Smooth muscle cell (in vitro differentiated cells): ENCODE data around the gene GCK. TPM values are rescaled to one million over a fixed set of nuclear protein-coding genes. Genes with fewer than 3 reads are reported as not detected.

Experiments used
- DNase-seq: peaks from one replicate; lab custom pipeline; 2025; ENCODE audit not compliant: unreplicated experiment; lab: John Stamatoyannopoulos, UW
- H2AFZ ChIP-seq: fragments of 200-600 bp; sonication (generic); 2 replicates; pipeline ENCODE4 v1.6.0; 2016; ENCODE audit warnings: antibody characterized with exemption, low read depth, mild to moderate bottlenecking
- H3F3A ChIP-seq: fragments of 200-600 bp; sonication (generic); 2 replicates; pipeline ENCODE4 v1.6.0; 2017; ENCODE audit warnings: antibody characterized with exemption, low read depth
- H3K27ac ChIP-seq: fragments of 200-600 bp; sonication (generic); 2 replicates; pipeline ENCODE4 v1.5.1; 2016; ENCODE audit warnings: low read depth, mild to moderate bottlenecking
- H3K27me3 ChIP-seq: fragments of 200-600 bp; sonication (generic); 2 replicates; pipeline ENCODE4 v1.6.1; 2016; ENCODE audit warnings: low read depth, mild to moderate bottlenecking
- H3K36me3 ChIP-seq: fragments of 200-600 bp; sonication (generic); 2 replicates; pipeline ENCODE4 v1.5.1; 2016; ENCODE audit warnings: low read depth
- H3K4me1 ChIP-seq: fragments of 200-600 bp; sonication (generic); 2 replicates; pipeline ENCODE4 v1.5.1; 2016; ENCODE audit warnings: low read depth
- H3K4me2 ChIP-seq: fragments of 200-600 bp; sonication (generic); 2 replicates; pipeline ENCODE4 v1.6.0; 2016; ENCODE audit warnings: mild to moderate bottlenecking
- H3K4me3 ChIP-seq: fragments of 200-600 bp; sonication (generic); 2 replicates; pipeline ENCODE4 v1.5.1; 2016; ENCODE audit warnings: mild to moderate bottlenecking
- H3K79me2 ChIP-seq: fragments of 200-600 bp; sonication (generic); 2 replicates; pipeline ENCODE4 v1.6.0; 2016; ENCODE audit warnings: low read depth, mild to moderate bottlenecking
- H3K9ac ChIP-seq: fragments of 200-600 bp; sonication (generic); 2 replicates; pipeline ENCODE4 v1.6.0; 2016; ENCODE audit warnings: low read depth
- H3K9me3 ChIP-seq: fragments of 200-600 bp; sonication (generic); replicated peaks from 2 replicates; pipeline ENCODE4 v1.5.1; 2016; ENCODE audit warnings: low read depth
- H4K20me1 ChIP-seq: fragments of 200-600 bp; sonication (generic); 2 replicates; pipeline ENCODE4 v1.6.0; 2016; ENCODE audit warnings: low read depth
- WGBS: methylation state at CpG from one replicate; pipeline ENCODE4 v1.1.7; 2016; ENCODE audit warnings: low lambda C conversion rate; 5-methylcytosine and 5-hydroxymethylcytosine counted together
- polyA plus RNA-seq: library from polyadenylated mRNA; unstranded; fragments of >200 nt; fragmentation: Nextera tagmentation; extraction: Ambion mirVana; gene quantifications from 2 replicates; pipeline ENCODE4 v1.2.1, GENCODE V29; 2016
- total RNA-seq: library from RNA; depleted of rRNA; stranded (reverse); fragments of >200 nt; gene quantifications from 2 replicates; pipeline ENCODE4 v1.2.3, GENCODE V29; 2014
- TF ChIP-seq, protein P1 (sequence below): fragments of 200-600 bp; sonication (generic); IDR thresholded peaks from 2 replicates; pipeline ENCODE4 v1.5.1; 2017; ENCODE audit warnings: borderline replicate concordance, mild to moderate bottlenecking, antibody characterized with exemption; ENCODE audit not compliant: insufficient read depth, poor library complexity, severe bottlenecking

Gene GCK
- total and polyA plus RNA-seq, 2 experiments from 2014 or later, result 1.6 to 5.5 TPM

GRCh38 chr7:44186736-44187135 is 2.5 kb downstream of the GCK start:
- Histone ChIP-seq H3K27me3 (no peaks in the 10 kb centered on the region), H3K4me1 (peaks cover 14% of the 10 kb centered on the region), H3K27ac (no peak overlapping the region), H3K79me2 (no peaks in the 10 kb centered on the region), H3K9me3 (no peaks in the 10 kb centered on the region), H3F3A (no peaks in the 10 kb centered on the region), H3K9ac (no peak overlapping the region), H2AFZ (no peak overlapping the region), H4K20me1 (no peaks in the 10 kb centered on the region), H3K4me2 (no peak overlapping the region), H3K4me3 (no peak overlapping the region), H3K36me3 (no peaks in the 10 kb centered on the region)
- WGBS, result 91% methylated on average over 5 of the region's 5 CpGs
- TF ChIP-seq, protein P1, sequence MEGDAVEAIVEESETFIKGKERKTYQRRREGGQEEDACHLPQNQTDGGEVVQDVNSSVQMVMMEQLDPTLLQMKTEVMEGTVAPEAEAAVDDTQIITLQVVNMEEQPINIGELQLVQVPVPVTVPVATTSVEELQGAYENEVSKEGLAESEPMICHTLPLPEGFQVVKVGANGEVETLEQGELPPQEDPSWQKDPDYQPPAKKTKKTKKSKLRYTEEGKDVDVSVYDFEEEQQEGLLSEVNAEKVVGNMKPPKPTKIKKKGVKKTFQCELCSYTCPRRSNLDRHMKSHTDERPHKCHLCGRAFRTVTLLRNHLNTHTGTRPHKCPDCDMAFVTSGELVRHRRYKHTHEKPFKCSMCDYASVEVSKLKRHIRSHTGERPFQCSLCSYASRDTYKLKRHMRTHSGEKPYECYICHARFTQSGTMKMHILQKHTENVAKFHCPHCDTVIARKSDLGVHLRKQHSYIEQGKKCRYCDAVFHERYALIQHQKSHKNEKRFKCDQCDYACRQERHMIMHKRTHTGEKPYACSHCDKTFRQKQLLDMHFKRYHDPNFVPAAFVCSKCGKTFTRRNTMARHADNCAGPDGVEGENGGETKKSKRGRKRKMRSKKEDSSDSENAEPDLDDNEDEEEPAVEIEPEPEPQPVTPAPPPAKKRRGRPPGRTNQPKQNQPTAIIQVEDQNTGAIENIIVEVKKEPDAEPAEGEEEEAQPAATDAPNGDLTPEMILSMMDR, result no peak
- no peak for DNase-seq

GRCh38 chr7:44185729-44186128 is 3.5 kb downstream of the GCK start:
- Histone ChIP-seq H2AFZ (no peak overlapping the region), H3K79me2 (no peaks in the 10 kb centered on the region), H3K9ac (no peak overlapping the region), H4K20me1 (no peaks in the 10 kb centered on the region), H3K9me3 (no peaks in the 10 kb centered on the region), H3F3A (no peaks in the 10 kb centered on the region), H3K4me2 (no peak overlapping the region), H3K27me3 (no peaks in the 10 kb centered on the region), H3K4me1 (peaks cover 14% of the 10 kb centered on the region), H3K36me3 (no peaks in the 10 kb centered on the region), H3K4me3 (no peak overlapping the region), H3K27ac (peak overlapping the region; percentile 97)
- no peak for DNase-seq
- 80% methylated on average over 5 of the region's 5 CpGs for whole genome bisulfite sequencing
- TF ChIP-seq, protein P1, result no peak

DNA sequence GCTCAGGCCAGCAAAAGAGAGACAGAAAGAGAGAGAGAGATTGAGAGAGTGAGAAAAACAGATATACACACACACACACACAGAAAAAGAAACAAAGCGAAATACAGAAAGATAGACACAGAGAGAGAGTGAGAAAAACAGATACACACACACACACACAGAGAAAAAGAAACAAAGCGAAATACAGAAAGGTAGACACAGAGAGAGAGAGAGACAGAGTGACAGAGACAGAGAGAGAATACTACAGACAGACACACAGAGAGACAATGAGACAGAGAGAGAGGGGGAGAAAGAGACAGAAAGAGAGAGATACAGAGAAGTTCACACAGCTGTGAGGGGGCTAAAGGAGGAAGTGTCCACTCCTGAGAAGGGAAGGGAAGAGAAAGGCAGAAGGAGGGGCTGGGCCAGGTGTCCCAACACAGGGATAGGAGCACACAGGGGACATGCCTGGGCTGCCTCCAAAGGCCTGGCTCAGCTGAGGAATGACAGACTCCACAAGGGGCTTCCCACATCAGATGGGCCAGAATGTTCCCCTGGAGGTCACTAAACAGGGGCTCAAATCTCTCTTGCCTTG is 4.3 kb downstream of the GCK start:
- H3F3A ChIP-seq, result no peaks in the 10 kb centered on the region
- TF ChIP-seq, protein P1, result no peak
- H3K4me2 ChIP-seq, result peak overlapping the region; percentile 69
- peak overlapping the region; percentile 97 for H3K27ac ChIP-seq
- H2AFZ ChIP-seq, result peak overlapping the region; percentile 87
- WGBS, result 89% methylated on average over 2 of the region's 2 CpGs
- no peak overlapping the region for H3K4me3 ChIP-seq
- DNase-seq, result no peak
- no peaks in the 10 kb centered on the region for H3K36me3 ChIP-seq
- peak overlapping the region; percentile 85 for H3K9ac ChIP-seq
- H4K20me1 ChIP-seq, result no peaks in the 10 kb centered on the region
- no peaks in the 10 kb centered on the region for H3K9me3 ChIP-seq
- H3K79me2 ChIP-seq, result no peaks in the 10 kb centered on the region
- H3K4me1 ChIP-seq, result peaks cover 14% of the 10 kb centered on the region
- H3K27me3 ChIP-seq, result no peaks in the 10 kb centered on the region

- TF ChIP-seq, protein P1, result no peak
- H3K9ac ChIP-seq, result peak overlapping the region; percentile 85
- H3K36me3 ChIP-seq, result no peaks in the 10 kb centered on the region
- no peak overlapping the region for H2AFZ ChIP-seq
- H3F3A ChIP-seq, result no peaks in the 10 kb centered on the region
- H3K79me2 ChIP-seq, result no peaks in the 10 kb centered on the region
- H3K4me2 ChIP-seq, result peak overlapping the region; percentile 69
- no peaks in the 10 kb centered on the region for H4K20me1 ChIP-seq
- H3K27ac ChIP-seq, result peak overlapping the region; percentile 97
- no peaks in the 10 kb centered on the region for H3K9me3 ChIP-seq
- no peak for DNase-seq
- H3K27me3 ChIP-seq, result no peaks in the 10 kb centered on the region
- H3K4me1 ChIP-seq, result peaks cover 14% of the 10 kb centered on the region
- WGBS, result 65% methylated on average over 16 of the region's 16 CpGs
- no peak overlapping the region for H3K4me3 ChIP-seq
Measured at GRCh38 chr7:44184206-44184872, 4.9 kb downstream of the GCK start.
